ENCODE results near the gene MARS1.

The MARS1 gene

GRCh38 chr12:57458665-57459054 lies 29.2 kb upstream of the MARS1 start:
- DNase-seq = no peak

DNA sequence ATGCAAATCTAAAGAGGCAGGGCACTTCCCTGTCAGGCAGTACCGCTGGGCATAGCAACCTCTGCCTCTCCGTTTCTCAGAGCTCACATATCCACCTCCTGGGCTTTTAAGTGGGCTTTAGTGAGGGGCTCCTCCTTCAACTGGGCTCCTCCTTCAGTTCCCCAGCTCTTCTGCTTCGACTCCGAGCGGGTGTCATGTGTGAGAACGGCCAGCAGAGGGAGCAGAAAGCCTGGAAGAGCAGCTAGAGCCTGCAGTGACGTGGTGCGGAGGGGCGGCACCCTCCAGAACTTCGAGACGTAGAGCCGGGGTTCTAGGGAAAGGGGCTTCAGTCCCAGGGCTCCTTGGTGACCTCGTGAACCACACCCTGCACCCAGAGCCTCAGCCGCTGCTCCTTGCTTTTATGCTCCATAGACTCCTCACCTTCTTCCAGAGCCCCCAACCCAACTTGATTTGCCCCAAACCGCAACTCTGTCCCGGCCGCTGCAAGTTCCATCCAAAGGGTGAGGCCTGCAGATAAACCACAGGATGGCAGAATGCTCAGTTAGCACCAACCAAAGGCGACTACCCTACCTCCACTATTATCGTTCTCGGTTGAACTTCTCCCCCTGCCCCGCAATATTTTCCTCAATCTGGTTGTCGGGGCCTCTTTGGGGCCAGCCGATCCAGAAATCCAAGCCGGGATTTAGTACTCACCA lies 28.7 kb upstream of the MARS1 start:
- peak; percentile 90 for DNase-seq

GRCh38 chr12:57459750-57460467 lies 28.0 kb upstream of the MARS1 start, which contains the start of gene GLI1:
Gene GLI1, plus strand, starts transcription at chr12:57459785. Its CDS starts 3,907 bp downstream, at chr12:57463692.
- DNase-seq = no peak

GRCh38 chr12:57460468-57460784 lies 27.4 kb upstream of the MARS1 start:
- no peak for DNase-seq

DNA sequence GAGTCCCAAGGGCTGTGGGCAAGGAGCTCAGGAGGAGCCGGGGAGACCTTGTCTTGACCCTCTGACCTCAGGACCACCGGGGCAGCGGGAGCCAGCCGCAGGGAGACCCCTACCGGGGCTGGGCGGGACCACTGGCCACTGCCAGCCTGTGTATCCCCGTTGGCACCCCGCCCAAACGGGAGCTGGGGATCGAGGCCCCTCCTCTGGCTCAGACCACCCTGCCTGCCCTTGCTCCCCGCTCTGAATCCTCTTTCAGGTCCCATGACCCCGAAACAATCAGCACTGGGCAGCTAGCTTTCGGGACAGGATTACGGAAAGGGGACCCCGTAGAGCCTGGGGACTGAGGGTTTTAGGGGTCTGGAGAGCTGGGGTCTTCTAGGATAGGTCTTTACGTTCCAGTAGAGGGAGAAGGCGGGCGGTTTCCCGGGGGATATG lies 27.0 kb upstream of the MARS1 start:
- no peak for DNase-seq

DNA sequence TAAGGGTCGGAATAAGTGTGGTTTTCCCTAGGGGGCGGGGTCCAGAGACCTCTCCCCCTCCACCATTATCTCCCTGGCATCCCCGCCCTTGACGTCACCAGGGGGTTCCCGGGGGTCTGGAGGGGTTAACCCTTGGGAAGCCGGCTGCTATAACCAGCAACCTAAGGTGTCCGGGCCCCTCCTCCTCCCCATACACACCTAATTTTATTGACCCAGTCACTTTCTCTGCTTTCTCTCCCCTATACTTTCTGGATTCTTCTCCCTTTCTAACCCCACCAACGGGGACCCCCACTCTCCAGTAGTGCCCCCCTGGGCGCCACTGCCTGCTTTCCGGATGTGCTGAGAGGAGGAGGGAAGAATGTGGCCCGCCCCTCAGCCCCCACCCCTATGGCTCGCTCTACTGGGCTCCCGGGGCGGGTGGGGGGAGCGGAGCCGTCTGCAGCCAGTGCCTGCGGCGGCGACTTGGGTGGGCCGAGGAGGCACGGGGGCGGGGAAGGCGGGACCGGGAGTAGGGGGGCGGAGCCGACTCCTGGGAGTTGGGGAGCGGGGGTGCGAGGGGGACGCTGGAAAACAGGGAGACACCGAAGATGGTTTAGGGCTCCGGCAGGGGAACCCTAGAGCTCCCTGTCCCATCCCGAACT lies 26.5 kb upstream of the MARS1 start:
- no peak for DNase-seq

DNA sequence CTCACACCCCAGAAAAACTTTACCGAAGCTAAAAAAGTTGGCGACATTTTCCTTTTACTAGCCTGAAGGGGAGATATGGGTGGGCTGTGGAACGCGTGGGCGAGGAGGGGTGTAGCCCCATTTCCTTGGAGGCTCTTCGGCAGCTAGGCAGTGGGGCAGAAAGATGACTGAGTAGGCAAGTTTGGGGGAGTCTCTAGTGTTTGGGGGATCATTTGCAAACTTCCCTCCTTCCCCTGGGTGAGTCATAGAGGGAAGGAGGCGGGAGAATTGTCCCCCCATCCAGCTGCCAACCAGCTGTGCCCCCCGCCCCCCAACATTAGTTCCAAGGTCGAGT lies 26.0 kb upstream of the MARS1 start:
- no peak for DNase-seq

GRCh38 chr12:57462251-57462911 lies 25.5 kb upstream of the MARS1 start:
- DNase-seq = peak; percentile 90

DNA sequence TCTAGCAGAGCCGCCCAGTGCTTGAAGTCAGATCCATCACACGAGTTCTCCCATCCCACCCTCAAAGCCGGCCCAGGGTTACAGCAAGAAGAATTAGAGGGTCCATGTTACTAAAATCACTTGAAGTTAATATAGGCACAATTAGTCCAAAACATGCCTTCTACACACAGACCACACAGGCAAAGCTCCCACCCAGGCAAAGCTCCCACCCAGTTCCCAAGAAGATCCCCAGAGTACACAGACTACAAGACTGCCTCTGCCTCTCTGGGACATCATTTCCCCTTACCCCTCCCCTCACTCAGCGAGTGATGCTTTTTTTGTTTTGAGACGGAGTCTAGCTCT lies 25.0 kb upstream of the MARS1 start:
- DNase-seq = no peak

DNA sequence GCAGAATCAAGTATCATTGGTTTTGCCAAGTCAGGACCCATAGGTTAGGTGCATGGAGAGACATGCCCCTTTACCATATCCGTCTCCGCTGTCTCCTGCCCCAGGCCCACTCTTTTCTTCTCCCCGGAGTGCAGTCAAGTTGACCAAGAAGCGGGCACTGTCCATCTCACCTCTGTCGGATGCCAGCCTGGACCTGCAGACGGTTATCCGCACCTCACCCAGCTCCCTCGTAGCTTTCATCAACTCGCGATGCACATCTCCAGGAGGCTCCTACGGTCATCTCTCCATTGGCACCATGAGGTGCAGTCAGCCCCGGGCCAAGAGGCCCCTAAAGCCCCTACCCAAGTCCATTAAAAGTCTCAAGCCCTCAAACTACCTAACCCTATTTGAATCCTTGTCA lies 23.3 kb upstream of the MARS1 start:
- DNase-seq = no peak

GRCh38 chr12:57465030-57465746 lies 22.7 kb upstream of the MARS1 start:
- no peak for DNase-seq

- DNase-seq = no peak
Measured at GRCh38 chr12:57465747-57466505, 21.9 kb upstream of the MARS1 start.

- DNase-seq = no peak
Measured at GRCh38 chr12:57467212-57467874, 20.5 kb upstream of the MARS1 start.

DNA sequence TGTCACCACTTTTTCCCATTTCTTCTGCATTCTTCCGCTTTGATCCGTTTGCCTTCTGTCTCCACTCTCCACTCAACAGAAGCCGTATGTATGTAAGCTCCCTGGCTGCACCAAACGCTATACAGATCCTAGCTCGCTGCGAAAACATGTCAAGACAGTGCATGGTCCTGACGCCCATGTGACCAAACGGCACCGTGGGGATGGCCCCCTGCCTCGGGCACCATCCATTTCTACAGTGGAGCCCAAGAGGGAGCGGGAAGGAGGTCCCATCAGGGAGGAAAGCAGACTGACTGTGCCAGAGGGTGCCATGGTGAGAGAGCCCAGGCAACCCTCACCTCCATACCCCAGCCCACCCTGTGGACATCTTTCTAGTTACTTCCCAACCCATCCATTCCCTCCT lies 20.0 kb upstream of the MARS1 start:
- DNase-seq = no peak

- no peak for DNase-seq
Measured at GRCh38 chr12:57469296-57470164, 18.3 kb upstream of the MARS1 start.

GRCh38 chr12:57470286-57470969 lies 17.4 kb upstream of the MARS1 start:
- DNase-seq = no peak

DNA sequence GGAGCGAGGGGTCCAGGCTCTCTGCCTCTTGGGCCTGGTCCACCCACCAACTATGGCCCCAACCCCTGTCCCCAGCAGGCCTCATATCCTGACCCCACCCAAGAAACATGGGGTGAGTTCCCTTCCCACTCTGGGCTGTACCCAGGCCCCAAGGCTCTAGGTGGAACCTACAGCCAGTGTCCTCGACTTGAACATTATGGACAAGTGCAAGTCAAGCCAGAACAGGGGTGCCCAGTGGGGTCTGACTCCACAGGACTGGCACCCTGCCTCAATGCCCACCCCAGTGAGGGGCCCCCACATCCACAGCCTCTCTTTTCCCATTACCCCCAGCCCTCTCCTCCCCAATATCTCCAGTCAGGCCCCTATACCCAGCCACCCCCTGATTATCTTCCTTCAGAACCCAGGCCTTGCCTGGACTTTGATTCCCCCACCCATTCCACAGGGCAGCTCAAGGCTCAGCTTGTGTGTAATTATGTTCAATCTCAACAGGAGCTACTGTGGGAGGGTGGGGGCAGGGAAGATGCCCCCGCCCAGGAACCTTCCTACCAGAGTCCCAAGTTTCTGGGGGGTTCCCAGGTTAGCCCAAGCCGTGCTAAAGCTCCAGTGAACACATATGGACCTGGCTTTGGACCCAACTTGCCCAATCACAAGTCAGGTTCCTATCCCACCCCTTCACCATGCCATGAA lies 16.8 kb upstream of the MARS1 start:
- DNase-seq = no peak

GRCh38 chr12:57471661-57472060 lies 16.2 kb upstream of the MARS1 start:
- no peak for DNase-seq

DNA sequence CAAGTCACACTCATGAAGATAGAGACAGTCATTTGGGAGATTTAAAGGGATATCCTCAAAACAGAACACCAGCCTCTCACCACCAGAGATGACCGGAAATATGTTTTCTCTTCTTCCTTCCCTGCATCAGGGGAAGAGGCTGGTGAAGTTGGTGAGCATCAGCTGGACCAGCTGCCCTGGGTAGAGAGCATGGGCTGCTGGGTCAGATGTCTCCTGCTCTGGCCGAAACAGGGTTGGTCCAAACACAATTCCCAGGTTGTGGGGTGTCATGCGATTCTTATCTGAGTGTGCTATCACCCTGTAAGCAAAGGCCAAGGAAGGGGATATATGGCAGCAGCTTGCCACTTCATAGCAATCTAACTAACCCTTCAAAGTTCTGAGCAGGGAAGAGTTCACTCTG lies 15.5 kb upstream of the MARS1 start:
- no peak for DNase-seq

GRCh38 chr12:57473392-57473791 lies 14.5 kb upstream of the MARS1 start:
- no peak for DNase-seq
